ENCODE results near the gene MAPK9.

GRCh38 chr5:180315762-180316212, 23.9 kb upstream of the MAPK9 start:
- peak; percentile 98 for TF ChIP-seq CTCF (IDR thresholded peaks at IDR 0.05)
- no peak for TF ChIP-seq POLR2AphosphoS5 (IDR thresholded peaks at IDR 0.05; ENCODE audit: low read depth, low read length)
- no peak for TF ChIP-seq SIN3A (IDR thresholded peaks at IDR 0.05; ENCODE audit: borderline replicate concordance, insufficient read depth, low read depth, low read length)

Measured in Panc1 (cell line).